Measurements from ENCODE around the gene RASSF10. TPM values are rescaled to one million over a fixed set of nuclear protein-coding genes. Genes with fewer than 3 reads are reported as not detected.

RASSF10 gene
- total RNA-seq, 2 donors from 2014 or later, result 29.1 to 30.8 TPM

- Histone ChIP-seq H3K9me3 (ENCODE audit: control insufficient read depth, low read length) (peaks cover 8% of the 10 kb centered on the region), H3K36me3 (ENCODE audit: control insufficient read depth, insufficient read depth, low read length) (no peaks in the 10 kb centered on the region), H3K4me3 (ENCODE audit: low read length) (no peak overlapping the region), H3K4me1 (ENCODE audit: control insufficient read depth, insufficient read depth, low read length) (no peaks in the 10 kb centered on the region), H3K27ac (ENCODE audit: low read depth, low read length) (no peak overlapping the region), H3K9ac (ENCODE audit: extremely low read depth, low read length, poor library complexity, severe bottlenecking) (no peak overlapping the region), H3K27me3 (ENCODE audit: control insufficient read depth, insufficient read depth, low read length, poor library complexity, severe bottlenecking) (peaks cover 7% of the 10 kb centered on the region)
- TF ChIP-seq CTCF (conservative IDR thresholded peaks at IDR 0.05), result no peak
- Mint-ChIP-seq H3K36me3 (ENCODE audit: low read depth) (peaks cover 7% of the 10 kb centered on the region), H3K27me3 (ENCODE audit: insufficient read depth) (peaks cover 13% of the 10 kb centered on the region), H3K4me3 (no peak overlapping the region), H3K27ac (no peak overlapping the region), H3K9me3 (peaks cover 9% of the 10 kb centered on the region), H3K4me1 (no peaks in the 10 kb centered on the region)
- WGBS, 2 experiments (ENCODE audit: insufficient coverage in 1 of 2, insufficient read length in 1 of 2), result 100% methylated on average over 1 of the region's 1 CpG; no CpG with 5 or more reads in 1 of the 2 experiments
- DNase-seq, result no peak
These were observed 17.7 kb upstream of the RASSF10 start for GRCh38 chr11:12991426-12991825.

DNA sequence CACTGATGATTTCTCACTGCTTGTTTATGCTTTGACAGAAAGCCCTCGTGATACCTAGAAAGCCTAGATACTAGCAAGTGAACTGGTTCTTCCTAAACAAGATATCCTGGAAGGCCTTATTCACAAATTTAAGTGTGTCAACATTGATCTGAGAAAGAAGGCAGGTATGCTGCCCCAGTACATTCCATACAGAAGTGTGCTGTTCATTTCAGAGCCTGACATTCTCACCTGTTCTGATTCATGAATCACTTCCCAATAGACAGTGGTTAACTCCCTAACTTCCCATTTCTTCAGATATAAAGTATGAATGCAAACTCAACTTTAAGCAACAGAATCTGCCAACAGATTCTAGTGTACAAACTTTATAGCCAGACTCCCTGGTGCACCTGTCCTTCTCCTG is 15.5 kb upstream of the RASSF10 start:
- no peak overlapping the region for H3K9ac ChIP-seq (ENCODE audit: extremely low read depth, low read length, poor library complexity, severe bottlenecking)
- H3K4me3 ChIP-seq (ENCODE audit: low read length), result no peak overlapping the region
- peaks cover 14% of the 10 kb centered on the region for H3K9me3 ChIP-seq (ENCODE audit: control insufficient read depth, low read length)
- H3K36me3 Mint-ChIP-seq (ENCODE audit: low read depth), result peaks cover 10% of the 10 kb centered on the region
- peaks cover 4% of the 10 kb centered on the region for H3K27me3 ChIP-seq (ENCODE audit: control insufficient read depth, insufficient read depth, low read length, poor library complexity, severe bottlenecking)
- H3K9me3 Mint-ChIP-seq, result peaks cover 14% of the 10 kb centered on the region
- no peak overlapping the region for H3K27ac Mint-ChIP-seq
- no peak for TF ChIP-seq CTCF (conservative IDR thresholded peaks at IDR 0.05)
- H3K4me1 Mint-ChIP-seq, result peaks cover 2% of the 10 kb centered on the region
- no peak for DNase-seq
- H3K27me3 Mint-ChIP-seq (ENCODE audit: insufficient read depth), result peaks cover 12% of the 10 kb centered on the region
- H3K4me3 Mint-ChIP-seq, result no peak overlapping the region
- WGBS, 2 experiments (ENCODE audit: insufficient coverage in 1 of 2, insufficient read length in 1 of 2), result 94 to 100% methylated on average over 1 of the region's 1 CpG
- H3K27ac ChIP-seq (ENCODE audit: low read depth, low read length), result no peak overlapping the region
- no peaks in the 10 kb centered on the region for H3K4me1 ChIP-seq (ENCODE audit: control insufficient read depth, insufficient read depth, low read length)
- H3K36me3 ChIP-seq (ENCODE audit: control insufficient read depth, insufficient read depth, low read length), result no peaks in the 10 kb centered on the region

DNA sequence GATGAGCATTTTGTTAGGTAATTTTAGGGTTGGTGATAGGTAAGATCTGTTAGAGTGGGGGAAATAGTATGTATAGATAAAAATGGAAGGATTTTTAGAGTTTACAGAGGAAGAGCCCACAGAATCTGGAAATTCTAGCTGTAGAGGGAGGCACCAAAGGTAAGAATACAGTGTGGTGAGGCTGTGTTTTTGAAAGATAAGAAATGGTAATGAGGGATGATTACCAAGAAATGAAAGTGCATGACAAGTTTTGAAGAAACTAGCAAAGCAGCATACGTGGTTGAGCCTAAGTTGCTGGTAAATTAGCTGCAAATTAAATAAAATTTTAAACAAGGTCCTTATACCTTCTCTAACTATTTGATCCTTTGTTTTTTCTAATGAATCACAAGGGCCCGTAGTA is 14.6 kb upstream of the RASSF10 start:
- no peak overlapping the region for H3K27ac ChIP-seq (ENCODE audit: low read depth, low read length)
- no peak overlapping the region for H3K9ac ChIP-seq (ENCODE audit: extremely low read depth, low read length, poor library complexity, severe bottlenecking)
- 80 to 96% methylated on average over 1 to 2 of the region's 2 CpGs for WGBS, 2 experiments (ENCODE audit: insufficient coverage in 1 of 2, insufficient read length in 1 of 2)
- peaks cover 12% of the 10 kb centered on the region for H3K27me3 Mint-ChIP-seq (ENCODE audit: insufficient read depth)
- H3K27ac Mint-ChIP-seq, result no peak overlapping the region
- no peak overlapping the region for H3K4me3 Mint-ChIP-seq
- H3K9me3 ChIP-seq (ENCODE audit: control insufficient read depth, low read length), result peaks cover 14% of the 10 kb centered on the region
- H3K4me1 ChIP-seq (ENCODE audit: control insufficient read depth, insufficient read depth, low read length), result no peaks in the 10 kb centered on the region
- peaks cover 5% of the 10 kb centered on the region for H3K4me1 Mint-ChIP-seq
- no peak for DNase-seq
- H3K4me3 ChIP-seq (ENCODE audit: low read length), result no peak overlapping the region
- no peak for TF ChIP-seq CTCF (conservative IDR thresholded peaks at IDR 0.05)
- peaks cover 10% of the 10 kb centered on the region for H3K36me3 Mint-ChIP-seq (ENCODE audit: low read depth)
- peaks cover 4% of the 10 kb centered on the region for H3K27me3 ChIP-seq (ENCODE audit: control insufficient read depth, insufficient read depth, low read length, poor library complexity, severe bottlenecking)
- H3K9me3 Mint-ChIP-seq, result peaks cover 14% of the 10 kb centered on the region
- H3K36me3 ChIP-seq (ENCODE audit: control insufficient read depth, insufficient read depth, low read length), result no peaks in the 10 kb centered on the region
